GM10248 (cell line): Measurements from ENCODE around the gene SEMA3A.

ENCODE experiments used
- CTCF ChIA-PET: fragments of 300-600 bp; sonication (Branson Sonifier 250); formaldehyde crosslinking; extraction: SDS; loops from one replicate; lab custom pipeline; 2021; ENCODE audit warnings: antibody characterized with exemption; lab: Yijun Ruan, JAX
- POLR2A ChIA-PET: fragments of 350-650 bp; sonication (Branson Sonifier 250); formaldehyde crosslinking; extraction: SDS; loops from one replicate; lab custom pipeline; 2020; ENCODE audit warnings: antibody characterized with exemption; lab: Yijun Ruan, JAX
- DNase-seq: peaks from one replicate; pipeline ENCODE4 v3.0.0; 2012; ENCODE audit errors: extremely low spot score
- CTCF ChIP-seq: IDR thresholded peaks from 2 replicates; pipeline ENCODE4 v1.5.1; 2012; ENCODE audit warnings: mild to moderate bottlenecking, low read depth; ENCODE audit errors: extremely low read depth, missing control alignments, control extremely low read depth

Gene SEMA3A

GRCh38 chr7:84210301-84210700 lies 15.7 kb upstream of the SEMA3A start:
- ChIA-PET CTCF (no interaction called here), POLR2A (no interaction called here)
- no peak for DNase-seq
- TF ChIP-seq CTCF: no peak

GRCh38 chr7:84209006-84209405 lies 14.4 kb upstream of the SEMA3A start:
- POLR2A ChIA-PET: no interaction called here
- CTCF ChIA-PET: no interaction called here
- DNase-seq: no peak
- TF ChIP-seq CTCF: no peak

GRCh38 chr7:84207615-84208014 lies 13.0 kb upstream of the SEMA3A start:
- ChIA-PET POLR2A (no interaction called here), CTCF (interaction anchor here (1.1 kb wide), 1 partner anchor 13 kb away, joined by 3 read pairs; no protein-coding TSS in a partner anchor)
- DNase-seq: no peak
- TF ChIP-seq CTCF: no peak

- TF ChIP-seq CTCF: no peak
- POLR2A ChIA-PET: no interaction called here
- CTCF ChIA-PET: no interaction called here
Observed at GRCh38 chr7:84207025-84207424, 12.4 kb upstream of the SEMA3A start.

GRCh38 chr7:84204655-84205054 lies 10.1 kb upstream of the SEMA3A start:
- ChIA-PET POLR2A (no interaction called here), CTCF (no interaction called here)
- TF ChIP-seq CTCF: no peak
- no peak for DNase-seq

More at GRCh38 chr7:84207025-84207424, 12.4 kb upstream of the SEMA3A start:
- no peak for DNase-seq

GRCh38 chr7:84202855-84203254 lies 8.3 kb upstream of the SEMA3A start:
- CTCF ChIA-PET: no interaction called here

More at GRCh38 chr7:84202855-84203254, 8.3 kb upstream of the SEMA3A start:
- DNase-seq: no peak
- POLR2A ChIA-PET: no interaction called here
- no peak for TF ChIP-seq CTCF
